Muscle layer of colon (tissue), 2 donors: ENCODE data around the gene STUB1.

Source experiments
- H3K27ac ChIP-seq: one replicate; pipeline ENCODE4 v1.7.0; 2013; ENCODE audit warnings: low read depth, mild to moderate bottlenecking, low read length, moderate library complexity
- H3K27me3 ChIP-seq, 2 donors: one replicate each; pipeline ENCODE4 v1.7.0; 2013; ENCODE audit warnings: low read length in 2 of 2, mild to moderate bottlenecking in 2 of 2; ENCODE audit not compliant: insufficient read depth in 2 of 2, control insufficient read depth in 1 of 2
- H3K36me3 ChIP-seq: one replicate; pipeline ENCODE4 v1.7.0; 2013; ENCODE audit warnings: mild to moderate bottlenecking, low read length; ENCODE audit not compliant: insufficient read depth
- H3K4me1 ChIP-seq: one replicate; pipeline ENCODE4 v1.7.0; 2013; ENCODE audit warnings: mild to moderate bottlenecking, low read length; ENCODE audit not compliant: insufficient read depth
- H3K4me3 ChIP-seq, 2 donors: one replicate each; pipeline ENCODE4 v1.7.0; 2013; ENCODE audit warnings: low read length in 2 of 2, low read depth in 1 of 2, mild to moderate bottlenecking in 1 of 2, moderate library complexity in 1 of 2
- H3K9ac ChIP-seq: one replicate; pipeline ENCODE4 v1.7.0; 2013; ENCODE audit warnings: low read length
- H3K9me3 ChIP-seq: one replicate; pipeline ENCODE4 v1.7.0; 2013; ENCODE audit warnings: mild to moderate bottlenecking, low read length
- donor health status: abdominal sarcoma.
- donor health status: Adenocarcinoma of cecum.

Gene STUB1

GRCh38 chr16:727291-727977 lies 47.2 kb downstream of the STUB1 start:
- no peak overlapping the region for H3K27ac ChIP-seq
- H3K4me3 ChIP-seq, result peak overlapping the region; percentile 23 to 47
- H3K4me1 ChIP-seq, result peaks cover 11% of the 10 kb centered on the region
- H3K9me3 ChIP-seq, result no peaks in the 10 kb centered on the region
- no peak overlapping the region for H3K9ac ChIP-seq
- H3K36me3 ChIP-seq, result peaks cover 5% of the 10 kb centered on the region
- peaks cover 16 to 48% of the 10 kb centered on the region in 2 donors for H3K27me3 ChIP-seq

- peaks cover 16 to 48% of the 10 kb centered on the region in 2 donors for H3K27me3 ChIP-seq
- peaks cover 11% of the 10 kb centered on the region for H3K4me1 ChIP-seq
- H3K27ac ChIP-seq, result no peak overlapping the region
- H3K4me3 ChIP-seq, result no peak overlapping the region
- no peak overlapping the region for H3K9ac ChIP-seq
- no peaks in the 10 kb centered on the region for H3K9me3 ChIP-seq
- H3K36me3 ChIP-seq, result peaks cover 5% of the 10 kb centered on the region
These were observed 48.1 kb downstream of the STUB1 start for GRCh38 chr16:728131-728889.

GRCh38 chr16:728890-729744 lies 48.9 kb downstream of the STUB1 start:
- H3K27me3 ChIP-seq, result peaks cover 16 to 44% of the 10 kb centered on the region in 2 donors
- H3K36me3 ChIP-seq, result peaks cover 5% of the 10 kb centered on the region
- no peak overlapping the region for H3K27ac ChIP-seq
- no peak overlapping the region for H3K9ac ChIP-seq
- H3K9me3 ChIP-seq, result no peaks in the 10 kb centered on the region
- H3K4me3 ChIP-seq, result no peak overlapping the region
- peaks cover 11% of the 10 kb centered on the region for H3K4me1 ChIP-seq

GRCh38 chr16:729768-730665 lies 49.8 kb downstream of the STUB1 start:
- H3K27me3 ChIP-seq, result peaks cover 16 to 38% of the 10 kb centered on the region in 2 donors
- no peak overlapping the region for H3K4me3 ChIP-seq
- no peak overlapping the region for H3K27ac ChIP-seq
- peaks cover 5% of the 10 kb centered on the region for H3K36me3 ChIP-seq
- no peak overlapping the region for H3K9ac ChIP-seq
- H3K4me1 ChIP-seq, result peaks cover 11% of the 10 kb centered on the region
- H3K9me3 ChIP-seq, result no peaks in the 10 kb centered on the region

GRCh38 chr16:730666-731509 lies 50.7 kb downstream of the STUB1 start:
- Histone ChIP-seq H3K4me1 (peaks cover 11% of the 10 kb centered on the region), H3K27me3 (peaks cover 13 to 29% of the 10 kb centered on the region in 2 donors), H3K27ac (no peak overlapping the region), H3K9me3 (no peaks in the 10 kb centered on the region), H3K4me3 (no peak overlapping the region), H3K9ac (no peak overlapping the region), H3K36me3 (peaks cover 13% of the 10 kb centered on the region)

- no peak overlapping the region for H3K27ac ChIP-seq
- peaks cover 4 to 17% of the 10 kb centered on the region in 2 donors for H3K27me3 ChIP-seq
- H3K36me3 ChIP-seq, result peaks cover 19% of the 10 kb centered on the region
- H3K4me3 ChIP-seq, result no peak overlapping the region
- H3K9me3 ChIP-seq, result no peaks in the 10 kb centered on the region
- peaks cover 4% of the 10 kb centered on the region for H3K4me1 ChIP-seq
- no peak overlapping the region for H3K9ac ChIP-seq
These were observed 52.1 kb downstream of the STUB1 start for GRCh38 chr16:732332-732731.
